PC-9 (cell line): ENCODE measurements around the gene FAM20C.

ENCODE experiments used
- EZH2 ChIP-seq: fragments of 200-600 bp; sonication (generic); IDR thresholded peaks from 2 replicates; pipeline ENCODE4 v1.8.0; 2017; ENCODE audit warnings: antibody characterized with exemption, low read depth
- TF ChIP-seq, protein P1 (sequence below): fragments of 200-600 bp; sonication (generic); conservative IDR thresholded peaks from 2 replicates; pipeline ENCODE4 v1.6.1; 2017; ENCODE audit warnings: mixed run types, antibody characterized with exemption, mild to moderate bottlenecking, moderate library complexity

DNA sequence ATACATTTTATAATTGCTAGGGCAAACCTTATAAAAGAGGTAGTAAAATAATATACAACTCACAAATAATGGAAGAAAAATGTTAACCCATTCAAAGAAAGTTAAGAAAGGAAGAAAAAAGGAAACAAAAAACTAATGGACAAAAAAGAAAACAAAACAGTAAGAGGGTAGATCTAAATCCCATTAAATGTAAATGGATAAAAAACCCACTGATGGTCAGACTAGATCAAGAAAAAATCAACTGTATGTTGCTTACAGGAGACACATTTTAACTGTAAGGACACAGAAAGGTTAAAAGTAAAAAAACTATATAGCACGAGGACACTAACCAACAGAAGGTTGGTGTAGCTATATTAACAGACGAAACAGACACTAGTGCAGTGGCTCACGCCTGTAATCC is 115.6 kb downstream of the FAM20C start:
- TF ChIP-seq, protein P1, sequence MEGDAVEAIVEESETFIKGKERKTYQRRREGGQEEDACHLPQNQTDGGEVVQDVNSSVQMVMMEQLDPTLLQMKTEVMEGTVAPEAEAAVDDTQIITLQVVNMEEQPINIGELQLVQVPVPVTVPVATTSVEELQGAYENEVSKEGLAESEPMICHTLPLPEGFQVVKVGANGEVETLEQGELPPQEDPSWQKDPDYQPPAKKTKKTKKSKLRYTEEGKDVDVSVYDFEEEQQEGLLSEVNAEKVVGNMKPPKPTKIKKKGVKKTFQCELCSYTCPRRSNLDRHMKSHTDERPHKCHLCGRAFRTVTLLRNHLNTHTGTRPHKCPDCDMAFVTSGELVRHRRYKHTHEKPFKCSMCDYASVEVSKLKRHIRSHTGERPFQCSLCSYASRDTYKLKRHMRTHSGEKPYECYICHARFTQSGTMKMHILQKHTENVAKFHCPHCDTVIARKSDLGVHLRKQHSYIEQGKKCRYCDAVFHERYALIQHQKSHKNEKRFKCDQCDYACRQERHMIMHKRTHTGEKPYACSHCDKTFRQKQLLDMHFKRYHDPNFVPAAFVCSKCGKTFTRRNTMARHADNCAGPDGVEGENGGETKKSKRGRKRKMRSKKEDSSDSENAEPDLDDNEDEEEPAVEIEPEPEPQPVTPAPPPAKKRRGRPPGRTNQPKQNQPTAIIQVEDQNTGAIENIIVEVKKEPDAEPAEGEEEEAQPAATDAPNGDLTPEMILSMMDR = no peak
- no peak for TF ChIP-seq EZH2
